HEK293T (cell line): ENCODE results near the gene RIOK2.

ENCODE experiments used
- CTCF ChIA-PET: fragments of 350-600 bp; formaldehyde crosslinking; extraction: SDS; loops from one replicate; lab custom pipeline; 2021; ENCODE audit warnings: antibody characterized with exemption, inconsistent platforms; lab: Yijun Ruan, JAX
- POLR2A ChIA-PET: fragments of 350-600 bp; formaldehyde crosslinking; extraction: SDS; loops from one replicate; lab custom pipeline; 2020; ENCODE audit warnings: antibody characterized with exemption, inconsistent platforms; lab: Yijun Ruan, JAX
- DNase-seq: peaks from one replicate; pipeline ENCODE4 v3.0.0; 2012; ENCODE audit warnings: mixed read lengths; ENCODE audit errors: extremely low spot score
- ARNT ChIP-seq: fragments of 450-650 bp; IDR thresholded peaks from 2 replicates; pipeline ENCODE4 v1.6.1; 2017; ENCODE audit warnings: mild to moderate bottlenecking
- BHLHE40 ChIP-seq: fragments of 450-650 bp; IDR thresholded peaks from 2 replicates; pipeline ENCODE4 v1.6.1; 2016; ENCODE audit warnings: mild to moderate bottlenecking, moderate library complexity, borderline replicate concordance
- CTBP1 ChIP-seq: fragments of 450-650 bp; IDR thresholded peaks from 2 replicates; pipeline ENCODE4 v1.6.1; 2016; ENCODE audit warnings: borderline replicate concordance
- ELF4 ChIP-seq: fragments of 450-650 bp; IDR thresholded peaks from 2 replicates; pipeline ENCODE4 v1.6.1; 2017; ENCODE audit warnings: antibody characterized with exemption
- FOXA1 ChIP-seq: fragments of 450-650 bp; IDR thresholded peaks from 2 replicates; pipeline ENCODE4 v1.6.1; 2016; ENCODE audit warnings: mild to moderate bottlenecking
- FOXK2 ChIP-seq: fragments of 450-650 bp; IDR thresholded peaks from 2 replicates; pipeline ENCODE4 v1.6.1; 2016; ENCODE audit warnings: mild to moderate bottlenecking
- FOXM1 ChIP-seq: fragments of 450-650 bp; IDR thresholded peaks from 2 replicates; pipeline ENCODE4 v1.6.1; 2017; ENCODE audit warnings: mild to moderate bottlenecking, borderline replicate concordance
- HDGF ChIP-seq: fragments of 450-650 bp; IDR thresholded peaks from 2 replicates; pipeline ENCODE4 v1.6.1; 2017; ENCODE audit warnings: antibody characterized with exemption, borderline replicate concordance
- L3MBTL2 ChIP-seq: fragments of 450-650 bp; conservative IDR thresholded peaks from 2 replicates; pipeline ENCODE4 v1.6.1; 2016; ENCODE audit warnings: mild to moderate bottlenecking
- LEF1 ChIP-seq: fragments of 450-650 bp; IDR thresholded peaks from 2 replicates; pipeline ENCODE4 v1.6.1; 2017; ENCODE audit warnings: mild to moderate bottlenecking, borderline replicate concordance
- NFRKB ChIP-seq: fragments of 450-650 bp; IDR thresholded peaks from 2 replicates; pipeline ENCODE4 v1.6.1; 2016; ENCODE audit warnings: mild to moderate bottlenecking, moderate library complexity
- SP1 ChIP-seq: fragments of 450-650 bp; IDR thresholded peaks from 2 replicates; pipeline ENCODE4 v1.6.1; 2017
- SUZ12 ChIP-seq: fragments of 450-650 bp; IDR thresholded peaks from 2 replicates; pipeline ENCODE4 v1.6.1; 2016; ENCODE audit warnings: mild to moderate bottlenecking
- TARDBP ChIP-seq: fragments of 450-650 bp; IDR thresholded peaks from 2 replicates; pipeline ENCODE4 v1.6.1; 2016
- ZNF384 ChIP-seq: fragments of 450-650 bp; IDR thresholded peaks from 2 replicates; pipeline ENCODE4 v1.6.1; 2016
- TF ChIP-seq, protein P1 (sequence below): fragments of 450-650 bp; IDR thresholded peaks from 2 replicates; pipeline ENCODE4 v1.6.1; 2016

Gene RIOK2

GRCh38 chr5:97163790-97164285, 19.2 kb downstream of the RIOK2 start:
- POLR2A ChIA-PET: no interaction called here
- no peak for TF ChIP-seq CTBP1
- no peak for TF ChIP-seq L3MBTL2
- DNase-seq: no peak
- CTCF ChIA-PET: interaction anchor here (0.5 to 1.2 kb wide), 5 partner anchors 97 to 412 kb away, joined by 3 read pairs; no protein-coding TSS in a partner anchor

GRCh38 chr5:97163360-97163764, 19.7 kb downstream of the RIOK2 start:
- DNase-seq: no peak
- CTCF ChIA-PET: interaction anchor here (0.6 to 0.8 kb wide), 3 partner anchors 97 to 1594 kb away, joined by 3 read pairs; no protein-coding TSS in a partner anchor
- POLR2A ChIA-PET: no interaction called here
- TF ChIP-seq FOXM1 (no peak), BHLHE40 (no peak), CTBP1 (no peak), L3MBTL2 (no peak), ARNT (no peak), LEF1 (no peak), SP1 (no peak), ZNF384 (no peak), HDGF (no peak), FOXK2 (no peak), SUZ12 (no peak)
- TF ChIP-seq, protein P1, sequence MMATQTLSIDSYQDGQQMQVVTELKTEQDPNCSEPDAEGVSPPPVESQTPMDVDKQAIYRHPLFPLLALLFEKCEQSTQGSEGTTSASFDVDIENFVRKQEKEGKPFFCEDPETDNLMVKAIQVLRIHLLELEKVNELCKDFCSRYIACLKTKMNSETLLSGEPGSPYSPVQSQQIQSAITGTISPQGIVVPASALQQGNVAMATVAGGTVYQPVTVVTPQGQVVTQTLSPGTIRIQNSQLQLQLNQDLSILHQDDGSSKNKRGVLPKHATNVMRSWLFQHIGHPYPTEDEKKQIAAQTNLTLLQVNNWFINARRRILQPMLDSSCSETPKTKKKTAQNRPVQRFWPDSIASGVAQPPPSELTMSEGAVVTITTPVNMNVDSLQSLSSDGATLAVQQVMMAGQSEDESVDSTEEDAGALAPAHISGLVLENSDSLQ: no peak

- CTCF ChIA-PET: interaction anchor here (0.6 to 2.5 kb wide), 13 partner anchors 9 to 532 kb away, joined by 3 to 13 read pairs (median 4); partner anchors contain the start of gene LIX1
- peak; percentile 52 for DNase-seq
- POLR2A ChIA-PET: interaction anchor here (1.3 kb wide), 1 partner anchor 226 kb away, joined by 3 read pairs; the partner anchor contains the start of gene LNPEP
- no peak for TF ChIP-seq ZNF384
- TF ChIP-seq SUZ12: no peak
- TF ChIP-seq FOXK2: no peak
- no peak for TF ChIP-seq FOXM1
- no peak for TF ChIP-seq NFRKB
- TF ChIP-seq CTBP1: no peak
- no peak for TF ChIP-seq FOXA1
- TF ChIP-seq, protein P1: no peak
- TF ChIP-seq SP1: no peak
- no peak for TF ChIP-seq TARDBP
- TF ChIP-seq ARNT: no peak
- no peak for TF ChIP-seq HDGF
Measured at GRCh38 chr5:97162045-97162444, 21.0 kb downstream of the RIOK2 start.

DNA sequence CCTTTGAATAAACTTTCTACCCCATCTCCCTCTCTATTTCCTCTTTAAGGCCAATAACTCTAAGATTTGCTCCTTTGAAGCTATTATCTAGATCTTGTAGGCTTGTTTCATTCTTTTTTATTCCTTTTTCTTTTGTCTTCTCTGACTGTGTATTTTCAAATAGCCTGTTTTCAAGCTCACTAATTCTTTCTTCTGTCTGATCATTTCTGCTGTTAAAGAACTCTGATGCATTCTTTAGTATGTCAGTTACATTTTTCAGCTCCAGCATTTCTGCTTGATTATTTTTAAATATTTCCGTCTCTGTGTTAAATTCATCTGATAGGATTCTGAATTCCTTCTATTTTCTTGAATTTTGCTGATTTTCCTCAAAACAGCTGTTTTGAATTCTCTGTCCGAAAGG, 25.4 kb downstream of the RIOK2 start:
- DNase-seq: no peak
- ChIA-PET CTCF (interaction anchor here (1.1 kb wide), 1 partner anchor 20 kb away, joined by 3 read pairs; no protein-coding TSS in a partner anchor), POLR2A (no interaction called here)
- no peak for TF ChIP-seq FOXK2

DNA sequence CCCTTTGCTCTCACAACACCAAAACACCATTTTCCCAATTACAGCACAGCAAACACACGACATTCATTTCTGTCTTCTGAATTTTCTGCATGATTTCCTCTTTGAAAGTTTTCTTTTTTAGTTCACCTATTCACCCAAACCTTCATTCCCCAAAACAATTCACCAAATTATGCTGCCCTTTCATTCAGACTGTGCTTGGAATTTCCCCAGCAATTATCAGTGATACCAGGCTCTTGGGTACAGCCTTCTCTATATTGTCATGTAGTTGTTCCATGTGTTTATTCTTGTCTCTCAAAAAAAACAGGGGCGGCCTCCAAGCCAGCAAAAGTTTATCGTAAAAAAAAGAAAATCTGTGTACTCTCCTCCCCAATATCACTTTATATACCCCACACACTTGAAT, 31.7 kb downstream of the RIOK2 start:
- no peak for DNase-seq
- POLR2A ChIA-PET: no interaction called here
- CTCF ChIA-PET: interaction anchor here (0.7 to 1.4 kb wide), 2 partner anchors 10 to 62 kb away, joined by 3 read pairs; no protein-coding TSS in a partner anchor
- TF ChIP-seq SUZ12 (no peak), ELF4 (no peak), SP1 (no peak), NFRKB (no peak), LEF1 (no peak), FOXK2 (no peak), BHLHE40 (no peak)
- TF ChIP-seq, protein P1: no peak

GRCh38 chr5:97150401-97150800, 32.6 kb downstream of the RIOK2 start:
- no peak for DNase-seq
- POLR2A ChIA-PET: interaction anchor here (0.7 kb wide), 1 partner anchor 318 kb away, joined by 3 read pairs; no protein-coding TSS in a partner anchor
- CTCF ChIA-PET: interaction anchor here (2.0 kb wide), 1 partner anchor 11 kb away, joined by 5 read pairs; no protein-coding TSS in a partner anchor
- TF ChIP-seq, protein P1: no peak
- TF ChIP-seq ELF4 (no peak), ARNT (no peak), FOXK2 (no peak), NFRKB (no peak), FOXM1 (no peak), SUZ12 (no peak), BHLHE40 (no peak), CTBP1 (no peak)
